Transverse colon (tissue), 4 donors: ENCODE measurements around the gene PDHA2.

ENCODE experiments used
- POLR2AphosphoS5 ChIP-seq, 3 donors: sonication (generic); formaldehyde crosslinking; IDR thresholded peaks; one replicate each; pipeline ENCODE4 v1.6.1; 2016; ENCODE audit warnings: antibody characterized with exemption in 3 of 3
- TF ChIP-seq, protein P1 (sequence below), 5 experiments: fragments of 200-600 bp in 3 of 5; fragments of 450-650 bp in 2 of 5; sonication (generic) in 3 of 5; IDR thresholded peaks; 1 replicate in 2 of 5; 2 replicates in 3 of 5; pipeline ENCODE4 v1.5.1; 2016 to 2017; ENCODE audit warnings: antibody characterized with exemption in 5 of 5, inconsistent platforms in 3 of 5, mild to moderate bottlenecking in 2 of 5, moderate library complexity in 1 of 5

DNA sequence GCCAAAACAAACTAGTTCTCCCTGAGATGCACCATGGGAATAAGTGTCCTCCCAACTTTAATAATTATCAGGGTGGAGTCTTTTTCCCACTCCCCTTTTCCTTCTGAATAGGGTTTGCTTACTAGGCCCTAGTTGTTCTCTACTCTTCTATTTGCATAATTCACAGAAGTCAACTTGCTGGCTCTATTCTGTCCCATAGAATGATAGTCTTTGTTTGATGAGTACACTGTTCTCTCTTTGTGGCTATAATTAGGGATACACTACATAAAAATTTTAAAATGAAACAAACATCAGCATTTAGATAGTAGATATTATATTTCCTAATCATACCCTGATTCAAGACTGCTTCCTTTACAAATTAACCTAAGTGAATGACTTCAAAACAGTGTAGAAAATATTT, 10.3 kb downstream of the PDHA2 start:
- TF ChIP-seq POLR2AphosphoS5 (IDR thresholded peaks at IDR 0.05): no peak
- TF ChIP-seq, protein P1, sequence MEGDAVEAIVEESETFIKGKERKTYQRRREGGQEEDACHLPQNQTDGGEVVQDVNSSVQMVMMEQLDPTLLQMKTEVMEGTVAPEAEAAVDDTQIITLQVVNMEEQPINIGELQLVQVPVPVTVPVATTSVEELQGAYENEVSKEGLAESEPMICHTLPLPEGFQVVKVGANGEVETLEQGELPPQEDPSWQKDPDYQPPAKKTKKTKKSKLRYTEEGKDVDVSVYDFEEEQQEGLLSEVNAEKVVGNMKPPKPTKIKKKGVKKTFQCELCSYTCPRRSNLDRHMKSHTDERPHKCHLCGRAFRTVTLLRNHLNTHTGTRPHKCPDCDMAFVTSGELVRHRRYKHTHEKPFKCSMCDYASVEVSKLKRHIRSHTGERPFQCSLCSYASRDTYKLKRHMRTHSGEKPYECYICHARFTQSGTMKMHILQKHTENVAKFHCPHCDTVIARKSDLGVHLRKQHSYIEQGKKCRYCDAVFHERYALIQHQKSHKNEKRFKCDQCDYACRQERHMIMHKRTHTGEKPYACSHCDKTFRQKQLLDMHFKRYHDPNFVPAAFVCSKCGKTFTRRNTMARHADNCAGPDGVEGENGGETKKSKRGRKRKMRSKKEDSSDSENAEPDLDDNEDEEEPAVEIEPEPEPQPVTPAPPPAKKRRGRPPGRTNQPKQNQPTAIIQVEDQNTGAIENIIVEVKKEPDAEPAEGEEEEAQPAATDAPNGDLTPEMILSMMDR (IDR thresholded peaks at IDR 0.05): no peak
